Uterus (tissue), 4 donors: ENCODE results near the gene ZNF684. TPM values are rescaled to one million over a fixed set of nuclear protein-coding genes. Genes with fewer than 3 reads are reported as not detected.
A peak's percentile ranks its signal among the peaks of the same experiment; 100 is the strongest.

Experiments used
- DNase-seq, 2 donors: peaks; one replicate each; pipeline ENCODE4 v3.0.0-alpha.2; 2019 to 2020
- H3K27ac ChIP-seq, 2 donors: fragments of 200-600 bp; sonication (generic); 1 replicate in 1 of 2; 2 replicates in 1 of 2; pipeline ENCODE4 v1.5.1; 2016 to 2018
- H3K27me3 ChIP-seq, 2 donors: fragments of 200-600 bp; sonication (generic); one replicate each; pipeline ENCODE4 v1.5.1; 2018 to 2019; ENCODE audit warnings: control low read depth in 1 of 2
- H3K36me3 ChIP-seq, 2 donors: fragments of 200-600 bp; sonication (generic); one replicate each; pipeline ENCODE4 v1.5.1; 2019; ENCODE audit warnings: control low read depth in 1 of 2
- H3K4me1 ChIP-seq, 2 donors: fragments of 200-600 bp; sonication (generic); one replicate each; pipeline ENCODE4 v1.5.1; 2018 to 2019; ENCODE audit warnings: control low read depth in 1 of 2
- H3K4me3 ChIP-seq, 2 donors: fragments of 200-600 bp; sonication (generic); 1 replicate in 1 of 2; 2 replicates in 1 of 2; pipeline ENCODE4 v1.5.1; 2018 to 2019; ENCODE audit warnings: mild to moderate bottlenecking in 1 of 2
- H3K9me3 ChIP-seq, 2 donors: fragments of 200-600 bp; sonication (generic); one replicate each; pipeline ENCODE4 v1.5.1; 2019; ENCODE audit warnings: control low read depth in 1 of 2
- CTCF ChIP-seq, 4 experiments: fragments of 200-600 bp in 2 of 4; fragments of 450-650 bp in 2 of 4; sonication (generic) in 2 of 4; IDR thresholded peaks; one replicate each; pipeline ENCODE4 v1.5.1; 2016 to 2019; ENCODE audit warnings: antibody characterized with exemption in 4 of 4, mild to moderate bottlenecking in 2 of 4, moderate library complexity in 1 of 4
- POLR2A ChIP-seq, 2 donors: fragments of 450-650 bp; IDR thresholded peaks; one replicate each; pipeline ENCODE4 v1.6.1; 2016; ENCODE audit warnings: antibody characterized with exemption in 2 of 2, mild to moderate bottlenecking in 1 of 2, moderate library complexity in 1 of 2
- intact Hi-C: fragments of 100-400 bp; cut with DNase I; formaldehyde crosslinking; loops from one replicate; pipeline ENCODE4 v1.15.1; 2023; ENCODE audit warnings: low total_unique reads
- total RNA-seq, 4 donors: library from RNA; depleted of rRNA in 3 of 4; stranded (reverse); fragments of >200 nt in 3 of 4; gene quantifications; one replicate each; pipeline versions ENCODE4 v1.1.0 to v1.2.4, GENCODE V29; 2014 to 2023
- donor health status: DM: yes; HTN: yes; CAD: no.

ZNF684 gene
- total RNA-seq, 4 donors from 2014 or later = 2.7 to 11.8 (median 8.0) TPM

GRCh38 chr1:40519517-40519916 lies 11.9 kb upstream of the ZNF684 start:
- Histone ChIP-seq H3K9me3 (peaks cover 0 to 9% of the 10 kb centered on the region in 2 donors), H3K27ac (no peak overlapping the region), H3K4me3 (no peak overlapping the region), H3K4me1 (no peaks in the 10 kb centered on the region), H3K27me3 (no peaks in the 10 kb centered on the region), H3K36me3 (no peaks in the 10 kb centered on the region)
- no peak for DNase-seq
- no peak for TF ChIP-seq CTCF (IDR thresholded peaks at IDR 0.05)
- no peak for TF ChIP-seq POLR2A (IDR thresholded peaks at IDR 0.05)
- intact Hi-C loops = no loop called here

GRCh38 chr1:40530735-40531380 lies 579 bp upstream of the ZNF684 start:
- Histone ChIP-seq H3K4me3 (peak overlapping the region; percentile 47 to 72), H3K27me3 (no peaks in the 10 kb centered on the region), H3K36me3 (no peaks in the 10 kb centered on the region), H3K4me1 (peaks cover 0 to 6% of the 10 kb centered on the region in 2 donors), H3K27ac (peak overlapping the region; percentile 76 to 85), H3K9me3 (no peaks in the 10 kb centered on the region)
- TF ChIP-seq CTCF (IDR thresholded peaks at IDR 0.05) (no peak), POLR2A (IDR thresholded peaks at IDR 0.05) (no peak)
- no peak for DNase-seq
- intact Hi-C loops = no loop called here

GRCh38 chr1:40532062-40532389 lies 589 bp downstream of the ZNF684 start:
- no peak for DNase-seq
- H3K27ac ChIP-seq = peak overlapping the region; percentile 76 to 85
- H3K4me3 ChIP-seq = peak overlapping the region; percentile 47 to 72

GRCh38 chr1:40532844-40533424 lies 1.5 kb downstream of the ZNF684 start:
- H3K27ac ChIP-seq = no peak overlapping the region
- no peaks in the 10 kb centered on the region for H3K36me3 ChIP-seq
- no peak overlapping the region for H3K4me3 ChIP-seq
- peaks cover 0 to 6% of the 10 kb centered on the region in 2 donors for H3K4me1 ChIP-seq
- H3K27me3 ChIP-seq = no peaks in the 10 kb centered on the region
- no peak for DNase-seq
- TF ChIP-seq CTCF (IDR thresholded peaks at IDR 0.05) (peak; percentile 12 to 48 (median 25)), POLR2A (IDR thresholded peaks at IDR 0.05) (no peak)
- intact Hi-C loops = no loop called here
- H3K9me3 ChIP-seq = no peaks in the 10 kb centered on the region

More at GRCh38 chr1:40532062-40532389, 589 bp downstream of the ZNF684 start:
- TF ChIP-seq CTCF (IDR thresholded peaks at IDR 0.05) = no peak
- no peak for TF ChIP-seq POLR2A (IDR thresholded peaks at IDR 0.05)
- no peaks in the 10 kb centered on the region for H3K9me3 ChIP-seq
- H3K4me1 ChIP-seq = peaks cover 0 to 6% of the 10 kb centered on the region in 2 donors
- no peaks in the 10 kb centered on the region for H3K36me3 ChIP-seq
- H3K27me3 ChIP-seq = no peaks in the 10 kb centered on the region
- intact Hi-C loops = no loop called here

GRCh38 chr1:40534589-40534988 lies 3.2 kb downstream of the ZNF684 start:
- no peak for DNase-seq
- Histone ChIP-seq H3K27me3 (no peaks in the 10 kb centered on the region), H3K36me3 (no peaks in the 10 kb centered on the region), H3K4me1 (peaks cover 0 to 6% of the 10 kb centered on the region in 2 donors), H3K4me3 (no peak overlapping the region), H3K27ac (no peak overlapping the region), H3K9me3 (no peaks in the 10 kb centered on the region)
- intact Hi-C loops = no loop called here
- TF ChIP-seq POLR2A (IDR thresholded peaks at IDR 0.05) (no peak), CTCF (IDR thresholded peaks at IDR 0.05) (no peak)
